ENCODE measurements around the gene QTRT2. TPM values are rescaled to one million over a fixed set of nuclear protein-coding genes. Genes with fewer than 3 reads are reported as not detected.

The QTRT2 gene
- total RNA-seq, 1 experiment from 2014 or later = 39.2 TPM

DNA sequence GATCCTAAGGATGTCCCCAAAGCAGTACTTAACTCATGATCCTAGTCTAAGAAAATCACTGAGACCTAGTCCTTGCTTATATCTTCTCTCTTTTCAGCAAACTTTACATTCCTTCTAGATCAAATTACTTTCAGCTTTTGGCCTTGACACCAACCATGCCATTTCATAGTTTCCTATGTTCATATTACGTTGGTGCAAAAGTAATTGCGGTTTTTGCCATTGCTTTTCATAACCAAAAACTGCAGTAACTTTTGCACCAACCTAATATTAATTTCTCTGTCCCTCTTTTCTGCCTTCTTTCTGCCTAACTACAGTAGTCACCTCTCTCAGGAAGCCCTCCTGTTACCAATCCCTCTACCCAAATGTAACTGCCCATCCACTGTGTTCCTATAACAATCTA lies 37.1 kb upstream of the QTRT2 start:
- H3K27ac Mint-ChIP-seq (ENCODE audit: low read depth, unreplicated experiment) = no peak overlapping the region

DNA sequence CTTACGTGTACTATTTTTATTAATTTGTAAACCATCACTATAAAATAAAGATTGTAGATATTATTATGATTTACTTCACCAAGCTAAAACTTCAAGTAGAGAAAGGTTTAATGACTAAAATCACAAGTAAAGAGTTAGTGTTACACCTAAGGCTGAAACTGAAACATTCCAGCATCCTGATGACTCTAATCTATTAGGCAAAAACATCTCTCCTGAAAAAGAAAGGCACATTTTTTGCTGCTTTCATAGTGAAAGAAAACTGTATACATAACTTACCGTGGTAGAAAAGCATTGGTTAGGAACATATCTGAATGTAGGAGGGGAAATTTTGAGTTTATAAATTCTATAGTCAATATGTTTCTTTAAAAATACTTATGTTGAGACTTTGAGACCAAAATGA lies 35.6 kb upstream of the QTRT2 start:
- Mint-ChIP-seq H3K36me3 (ENCODE audit: insufficient read depth, unreplicated experiment) (no peaks in the 10 kb centered on the region), H3K4me3 (ENCODE audit: unreplicated experiment) (no peak overlapping the region), H3K27me3 (ENCODE audit: insufficient read depth, unreplicated experiment) (no peaks in the 10 kb centered on the region), H3K9me3 (ENCODE audit: unreplicated experiment) (no peaks in the 10 kb centered on the region), H3K27ac (ENCODE audit: low read depth, unreplicated experiment) (no peak overlapping the region), H3K4me1 (ENCODE audit: insufficient read depth, unreplicated experiment) (no peaks in the 10 kb centered on the region)
- BruUV-seq (replicated peaks) = no TSS peak
- TF ChIP-seq, protein P1, sequence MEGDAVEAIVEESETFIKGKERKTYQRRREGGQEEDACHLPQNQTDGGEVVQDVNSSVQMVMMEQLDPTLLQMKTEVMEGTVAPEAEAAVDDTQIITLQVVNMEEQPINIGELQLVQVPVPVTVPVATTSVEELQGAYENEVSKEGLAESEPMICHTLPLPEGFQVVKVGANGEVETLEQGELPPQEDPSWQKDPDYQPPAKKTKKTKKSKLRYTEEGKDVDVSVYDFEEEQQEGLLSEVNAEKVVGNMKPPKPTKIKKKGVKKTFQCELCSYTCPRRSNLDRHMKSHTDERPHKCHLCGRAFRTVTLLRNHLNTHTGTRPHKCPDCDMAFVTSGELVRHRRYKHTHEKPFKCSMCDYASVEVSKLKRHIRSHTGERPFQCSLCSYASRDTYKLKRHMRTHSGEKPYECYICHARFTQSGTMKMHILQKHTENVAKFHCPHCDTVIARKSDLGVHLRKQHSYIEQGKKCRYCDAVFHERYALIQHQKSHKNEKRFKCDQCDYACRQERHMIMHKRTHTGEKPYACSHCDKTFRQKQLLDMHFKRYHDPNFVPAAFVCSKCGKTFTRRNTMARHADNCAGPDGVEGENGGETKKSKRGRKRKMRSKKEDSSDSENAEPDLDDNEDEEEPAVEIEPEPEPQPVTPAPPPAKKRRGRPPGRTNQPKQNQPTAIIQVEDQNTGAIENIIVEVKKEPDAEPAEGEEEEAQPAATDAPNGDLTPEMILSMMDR (IDR thresholded peaks at IDR 0.05; ENCODE audit: unreplicated experiment) = no peak
- CTCF ChIA-PET = no interaction called here
- intact Hi-C loops (cut with micrococcal nuclease) = no loop called here
- POLR2A ChIA-PET = no interaction called here
- DNase-seq (ENCODE audit: unreplicated experiment) = no peak

More for the DNA sequence above, 37.1 kb upstream of the QTRT2 start:
- no TSS peak for BruUV-seq (replicated peaks)
- H3K4me3 Mint-ChIP-seq (ENCODE audit: unreplicated experiment) = no peak overlapping the region
- TF ChIP-seq, protein P1 (IDR thresholded peaks at IDR 0.05; ENCODE audit: unreplicated experiment) = no peak
- H3K27me3 Mint-ChIP-seq (ENCODE audit: insufficient read depth, unreplicated experiment) = no peaks in the 10 kb centered on the region
- ChIA-PET POLR2A (no interaction called here), CTCF (no interaction called here)
- DNase-seq (ENCODE audit: unreplicated experiment) = no peak
- no peaks in the 10 kb centered on the region for H3K4me1 Mint-ChIP-seq (ENCODE audit: insufficient read depth, unreplicated experiment)
- H3K9me3 Mint-ChIP-seq (ENCODE audit: unreplicated experiment) = no peaks in the 10 kb centered on the region
- H3K36me3 Mint-ChIP-seq (ENCODE audit: insufficient read depth, unreplicated experiment) = no peaks in the 10 kb centered on the region
- intact Hi-C loops (cut with micrococcal nuclease) = no loop called here

DNA sequence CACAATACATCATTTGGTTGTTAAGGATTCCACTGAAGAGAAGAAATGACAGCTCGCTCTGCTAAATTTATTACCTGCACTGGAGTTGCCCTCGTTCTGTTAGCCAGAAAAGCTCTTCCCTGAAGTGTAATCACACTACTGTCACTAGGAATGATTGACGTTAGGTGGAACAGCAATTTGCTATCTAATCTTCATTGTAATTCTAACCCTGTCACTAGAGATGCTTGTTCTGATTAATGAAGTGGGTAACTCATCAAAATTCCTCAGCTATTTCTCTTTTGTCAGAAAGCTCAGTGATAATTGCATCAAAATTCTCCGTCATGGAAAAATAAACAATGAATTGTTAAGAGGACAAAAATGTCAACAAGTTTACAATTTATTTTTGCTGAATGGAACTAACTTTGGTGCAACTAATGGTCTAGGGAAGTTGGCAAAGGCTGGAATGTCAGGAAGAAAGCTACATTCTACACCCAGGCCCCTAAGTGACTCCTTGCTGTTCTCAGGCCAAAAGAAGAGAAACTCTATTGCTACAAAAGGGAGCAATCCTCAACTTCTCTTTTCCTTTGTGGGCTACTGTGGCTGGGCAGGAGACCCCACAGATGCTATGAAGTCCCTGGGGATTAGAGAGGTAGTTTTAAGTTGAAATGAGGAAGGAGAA lies 34.3 kb upstream of the QTRT2 start:
- ChIA-PET POLR2A (no interaction called here), CTCF (no interaction called here)
- no TSS peak for BruUV-seq (replicated peaks)
- H3K4me3 Mint-ChIP-seq (ENCODE audit: unreplicated experiment) = no peak overlapping the region
- no peak for DNase-seq (ENCODE audit: unreplicated experiment)
- intact Hi-C loops (cut with micrococcal nuclease) = no loop called here
- H3K4me1 Mint-ChIP-seq (ENCODE audit: insufficient read depth, unreplicated experiment) = no peaks in the 10 kb centered on the region
- TF ChIP-seq, protein P1 (IDR thresholded peaks at IDR 0.05; ENCODE audit: unreplicated experiment) = no peak
- no peak overlapping the region for H3K27ac Mint-ChIP-seq (ENCODE audit: low read depth, unreplicated experiment)
- H3K27me3 Mint-ChIP-seq (ENCODE audit: insufficient read depth, unreplicated experiment) = no peaks in the 10 kb centered on the region
- H3K9me3 Mint-ChIP-seq (ENCODE audit: unreplicated experiment) = no peaks in the 10 kb centered on the region
- H3K36me3 Mint-ChIP-seq (ENCODE audit: insufficient read depth, unreplicated experiment) = no peaks in the 10 kb centered on the region

DNA sequence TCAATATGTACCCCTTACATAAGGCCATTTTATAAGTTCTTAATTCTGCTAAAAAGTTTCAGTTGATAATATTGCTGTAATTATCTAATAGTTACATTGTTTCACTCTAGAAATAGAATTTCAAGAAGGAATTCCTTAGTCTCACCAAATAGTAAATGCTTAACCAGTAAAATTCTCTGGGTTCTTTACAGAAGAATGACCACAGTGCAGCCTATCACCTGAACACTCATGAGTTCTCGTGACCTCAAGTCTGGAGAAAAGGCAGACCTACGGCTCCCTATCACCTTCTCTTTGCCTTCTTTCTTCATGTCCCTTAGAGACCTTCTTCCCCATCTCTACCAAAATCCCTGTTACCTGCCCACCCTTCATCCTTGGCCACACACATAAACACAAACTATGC lies 31.1 kb upstream of the QTRT2 start:
- no peaks in the 10 kb centered on the region for H3K4me1 Mint-ChIP-seq (ENCODE audit: insufficient read depth, unreplicated experiment)

More for the DNA sequence above, 31.1 kb upstream of the QTRT2 start:
- no TSS peak for BruUV-seq (replicated peaks)
- TF ChIP-seq, protein P1 (IDR thresholded peaks at IDR 0.05; ENCODE audit: unreplicated experiment) = no peak
- Mint-ChIP-seq H3K27me3 (ENCODE audit: insufficient read depth, unreplicated experiment) (no peaks in the 10 kb centered on the region), H3K9me3 (ENCODE audit: unreplicated experiment) (no peaks in the 10 kb centered on the region), H3K27ac (ENCODE audit: low read depth, unreplicated experiment) (no peak overlapping the region), H3K4me3 (ENCODE audit: unreplicated experiment) (no peak overlapping the region), H3K36me3 (ENCODE audit: insufficient read depth, unreplicated experiment) (no peaks in the 10 kb centered on the region)
- ChIA-PET CTCF (interaction anchor here (0.6 kb wide), 1 partner anchor 280 kb away, joined by 4 read pairs; no protein-coding TSS in a partner anchor), POLR2A (no interaction called here)
- no peak for DNase-seq (ENCODE audit: unreplicated experiment)
- intact Hi-C loops (cut with micrococcal nuclease) = no loop called here
